OCI-LY1 (cell line): ENCODE data around the gene SOX15.

ENCODE experiments used
- H2AFZ ChIP-seq: fragments of 200-600 bp; sonication (generic), shearing (Covaris generic); 2 replicates; pipeline ENCODE4 v1.6.0; 2014; ENCODE audit warnings: antibody characterized with exemption, mild to moderate bottlenecking, low read length
- H3F3A ChIP-seq: fragments of 200-600 bp; sonication (generic), shearing (Covaris generic); 2 replicates; pipeline ENCODE4 v1.6.0; 2014; ENCODE audit warnings: mild to moderate bottlenecking, antibody characterized with exemption, low read length, moderate library complexity; ENCODE audit not compliant: insufficient read depth
- H3K27ac ChIP-seq: fragments of 200-600 bp; sonication (generic); 2 replicates; pipeline ENCODE4 v1.5.1; 2014; ENCODE audit warnings: low read length, mixed run types, mild to moderate bottlenecking, low read depth; ENCODE audit not compliant: poor library complexity, severe bottlenecking
- H3K27me3 ChIP-seq: fragments of 200-600 bp; sonication (generic); 2 replicates; pipeline ENCODE4 v1.6.0; 2014; ENCODE audit warnings: antibody characterized with exemption, mild to moderate bottlenecking, low read length, moderate library complexity; ENCODE audit not compliant: insufficient read depth
- H3K36me3 ChIP-seq: fragments of 200-600 bp; sonication (generic); 2 replicates; pipeline ENCODE4 v1.6.1; 2014; ENCODE audit warnings: mild to moderate bottlenecking, antibody characterized with exemption, low read length, moderate library complexity, mixed read lengths; ENCODE audit not compliant: insufficient read depth
- H3K4me1 ChIP-seq: fragments of 200-600 bp; sonication (generic); 2 replicates; pipeline ENCODE4 v1.5.1; 2014; ENCODE audit warnings: mild to moderate bottlenecking, low read length, moderate library complexity; ENCODE audit not compliant: insufficient read depth, severe bottlenecking
- H3K4me2 ChIP-seq: fragments of 200-600 bp; sonication (generic), shearing (Covaris generic); 2 replicates; pipeline ENCODE4 v1.6.1; 2014; ENCODE audit warnings: low read length
- H3K4me3 ChIP-seq: fragments of 200-600 bp; sonication (generic); 2 replicates; pipeline ENCODE4 v1.5.1; 2014; ENCODE audit warnings: low read length, low read depth, mild to moderate bottlenecking, mixed read lengths; ENCODE audit not compliant: poor library complexity, severe bottlenecking
- H3K79me2 ChIP-seq: fragments of 200-600 bp; shearing (Covaris generic); 2 replicates; pipeline ENCODE4 v1.6.1; 2016; ENCODE audit warnings: mixed run types, low read length, mixed read lengths; ENCODE audit not compliant: insufficient read depth
- H3K9ac ChIP-seq: fragments of 200-600 bp; sonication (generic), shearing (Covaris generic); 2 replicates; pipeline ENCODE4 v1.6.1; 2014; ENCODE audit warnings: mild to moderate bottlenecking, low read length, mixed read lengths
- H3K9me2 ChIP-seq: fragments of 200-600 bp; sonication (generic), shearing (Covaris generic); 2 replicates; pipeline ENCODE4 v1.6.1; 2014; ENCODE audit warnings: low read depth, mild to moderate bottlenecking, low read length, mixed read lengths
- H3K9me3 ChIP-seq: fragments of 200-600 bp; shearing (Covaris generic); 2 replicates; pipeline ENCODE4 v1.6.1; 2014; ENCODE audit warnings: low read length, mixed read lengths
- H4K20me1 ChIP-seq: fragments of 200-600 bp; sonication (generic), shearing (Covaris generic); 2 replicates; pipeline ENCODE4 v1.6.0; 2016; ENCODE audit warnings: mild to moderate bottlenecking, low read length; ENCODE audit not compliant: insufficient read depth
- CTCF ChIP-seq: fragments of 200-600 bp; sonication (generic), shearing (Covaris generic); IDR thresholded peaks from 2 replicates; pipeline ENCODE4 v1.5.1; 2017; ENCODE audit warnings: mild to moderate bottlenecking, antibody characterized with exemption, low read length, moderate library complexity, mixed read lengths
- EZH2 ChIP-seq: fragments of 200-600 bp; sonication (generic), shearing (Covaris generic); IDR thresholded peaks from 2 replicates; pipeline ENCODE4 v1.8.0; 2017; ENCODE audit warnings: borderline replicate concordance, mixed run types, mild to moderate bottlenecking, antibody characterized with exemption, low read length, moderate library complexity, mixed read lengths

SOX15 gene

GRCh38 chr17:7559320-7560171, 30.3 kb downstream of the SOX15 start:
- H3F3A ChIP-seq, result no peaks in the 10 kb centered on the region
- H3K4me1 ChIP-seq, result peaks cover 34% of the 10 kb centered on the region
- TF ChIP-seq EZH2 (no peak), CTCF (no peak)
- no peaks in the 10 kb centered on the region for H3K9me2 ChIP-seq
- peaks cover 8% of the 10 kb centered on the region; the same call in 1 of the 2 replicates for H3K27me3 ChIP-seq
- no peak overlapping the region for H3K4me3 ChIP-seq
- H2AFZ ChIP-seq, result no peak overlapping the region
- peaks cover 13% of the 10 kb centered on the region for H3K36me3 ChIP-seq
- H3K27ac ChIP-seq, result no peak overlapping the region
- no peak overlapping the region for H3K9ac ChIP-seq
- H3K4me2 ChIP-seq, result no peak overlapping the region
- no peaks in the 10 kb centered on the region for H3K9me3 ChIP-seq
- H3K79me2 ChIP-seq, result peaks cover 9% of the 10 kb centered on the region; the same call in 1 of the 2 replicates
- H4K20me1 ChIP-seq, result no peaks in the 10 kb centered on the region

- H3K4me2 ChIP-seq, result peak within 1 kb of the TSS; percentile 24; the same call in 1 of the 2 replicates
- H3K9me2 ChIP-seq, result no peaks in the 10 kb centered on the region
- H2AFZ ChIP-seq, result no peak within 1 kb of the TSS
- H3K4me3 ChIP-seq, result peak within 1 kb of the TSS; percentile 7
- H4K20me1 ChIP-seq, result no peaks in the 10 kb centered on the region
- peak within 1 kb of the TSS; percentile 19; the same call in 1 of the 2 replicates for H3K9ac ChIP-seq
- H3K36me3 ChIP-seq, result peaks cover 5% of the 10 kb centered on the region
- TF ChIP-seq EZH2 (no peak), CTCF (no peak)
- no peaks in the 10 kb centered on the region for H3K9me3 ChIP-seq
- no peak within 1 kb of the TSS for H3K27ac ChIP-seq
- peaks cover 8% of the 10 kb centered on the region; the same call in 1 of the 2 replicates for H3K27me3 ChIP-seq
- peaks cover 9% of the 10 kb centered on the region; the same call in 1 of the 2 replicates for H3K79me2 ChIP-seq
- H3K4me1 ChIP-seq, result peaks cover 34% of the 10 kb centered on the region
- no peaks in the 10 kb centered on the region for H3F3A ChIP-seq
These were observed 31.2 kb downstream of the SOX15 start, which contains the start of gene TNFSF13 for GRCh38 chr17:7558544-7559319. TSS of gene TNFSF13 (plus strand) at chr17:7558750. CDS start at chr17:7559040, 290 bp downstream.

- H3K79me2 ChIP-seq, result peaks cover 7% of the 10 kb centered on the region; the same call in 1 of the 2 replicates
- H3F3A ChIP-seq, result no peaks in the 10 kb centered on the region
- peak overlapping the region; percentile 19; the same call in 1 of the 2 replicates for H3K9ac ChIP-seq
- H3K4me1 ChIP-seq, result peaks cover 28% of the 10 kb centered on the region
- H3K27ac ChIP-seq, result no peak overlapping the region
- no peak overlapping the region for H2AFZ ChIP-seq
- TF ChIP-seq CTCF (no peak), EZH2 (no peak)
- no peaks in the 10 kb centered on the region for H4K20me1 ChIP-seq
- H3K9me3 ChIP-seq, result no peaks in the 10 kb centered on the region
- H3K4me2 ChIP-seq, result peak overlapping the region; percentile 24; the same call in 1 of the 2 replicates
- H3K9me2 ChIP-seq, result no peaks in the 10 kb centered on the region
- peak overlapping the region; percentile 7 for H3K4me3 ChIP-seq
- H3K36me3 ChIP-seq, result no peaks in the 10 kb centered on the region
- H3K27me3 ChIP-seq, result peaks cover 8% of the 10 kb centered on the region; the same call in 1 of the 2 replicates
These were observed 31.9 kb downstream of the SOX15 start for GRCh38 chr17:7557775-7558543.
